Liver (tissue), 3 donors: ENCODE measurements around the gene CLCN5.

ENCODE experiments used
- ATF3 ChIP-seq: IDR thresholded peaks from 2 replicates; pipeline ENCODE4 v1.6.1; 2016; ENCODE audit warnings: antibody characterized with exemption
- FOXA2 ChIP-seq: IDR thresholded peaks from 2 replicates; pipeline ENCODE4 v1.6.1; 2016; ENCODE audit warnings: antibody characterized with exemption
- GABPA ChIP-seq, 2 donors: IDR thresholded peaks in 1 of 2; conservative IDR thresholded peaks in 1 of 2; 2 replicates each; pipeline ENCODE4 v1.6.1; 2016; ENCODE audit warnings: antibody characterized with exemption in 2 of 2, mild to moderate bottlenecking in 1 of 2, moderate library complexity in 1 of 2
- HNF4G ChIP-seq: IDR thresholded peaks from 2 replicates; pipeline ENCODE4 v1.6.1; 2016; ENCODE audit warnings: antibody characterized with exemption
- NR2F2 ChIP-seq: IDR thresholded peaks from 2 replicates; pipeline ENCODE4 v1.6.1; 2016; ENCODE audit warnings: antibody characterized with exemption
- RAD21 ChIP-seq, 2 donors: IDR thresholded peaks; 2 replicates each; pipeline ENCODE4 v1.6.1; 2016; ENCODE audit warnings: antibody characterized with exemption in 2 of 2, mild to moderate bottlenecking in 2 of 2
- REST ChIP-seq: IDR thresholded peaks from 2 replicates; pipeline ENCODE4 v1.6.1; 2016; ENCODE audit warnings: antibody characterized with exemption, mild to moderate bottlenecking
- RXRA ChIP-seq, 2 donors: IDR thresholded peaks; 2 replicates each; pipeline ENCODE4 v1.6.1; 2017 to 2018; ENCODE audit warnings: antibody characterized with exemption in 2 of 2, mild to moderate bottlenecking in 1 of 2
- SP1 ChIP-seq: IDR thresholded peaks from 2 replicates; pipeline ENCODE4 v1.6.1; 2018; ENCODE audit warnings: antibody characterized with exemption, mild to moderate bottlenecking
- TAF1 ChIP-seq: conservative IDR thresholded peaks from 2 replicates; pipeline ENCODE4 v1.6.1; 2016; ENCODE audit warnings: antibody characterized with exemption, mild to moderate bottlenecking
- YY1 ChIP-seq: IDR thresholded peaks from 2 replicates; pipeline ENCODE4 v1.6.1; 2016; ENCODE audit warnings: antibody characterized with exemption, mild to moderate bottlenecking
- TF ChIP-seq, protein P1 (sequence below): fragments of 150-350 bp; IDR thresholded peaks from 2 replicates; pipeline ENCODE4 v1.5.1; 2017; ENCODE audit warnings: improper control_type of control experiment, low read depth, low read length; ENCODE audit not compliant: missing input control
- TF ChIP-seq, protein P2 (sequence below): IDR thresholded peaks from 2 replicates; pipeline ENCODE4 v1.6.1; 2016; ENCODE audit warnings: antibody characterized with exemption
- donor health status: healthy.
- donor health status: healthy.

DNA sequence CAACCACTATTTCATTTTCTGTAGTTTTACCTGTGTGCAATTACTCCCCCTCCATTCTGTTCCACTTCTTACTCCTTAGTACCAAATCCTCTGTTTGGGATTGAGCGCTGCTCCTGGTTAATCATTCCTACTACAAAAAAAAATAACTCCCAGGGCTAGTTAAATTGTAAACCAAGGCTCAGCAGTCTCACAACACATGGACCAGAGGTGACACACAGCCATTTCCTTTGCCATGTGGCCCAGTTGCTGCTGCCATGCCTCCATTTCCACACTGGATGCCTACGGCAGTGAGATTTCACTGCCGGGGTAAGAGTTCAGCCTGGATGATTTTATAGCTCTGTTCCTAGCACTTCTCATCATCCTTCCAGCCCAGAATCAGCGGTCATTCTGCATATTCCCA is 171.2 kb downstream of the CLCN5 start:
- TF ChIP-seq YY1, result peak; percentile 88
- TF ChIP-seq, protein P1, sequence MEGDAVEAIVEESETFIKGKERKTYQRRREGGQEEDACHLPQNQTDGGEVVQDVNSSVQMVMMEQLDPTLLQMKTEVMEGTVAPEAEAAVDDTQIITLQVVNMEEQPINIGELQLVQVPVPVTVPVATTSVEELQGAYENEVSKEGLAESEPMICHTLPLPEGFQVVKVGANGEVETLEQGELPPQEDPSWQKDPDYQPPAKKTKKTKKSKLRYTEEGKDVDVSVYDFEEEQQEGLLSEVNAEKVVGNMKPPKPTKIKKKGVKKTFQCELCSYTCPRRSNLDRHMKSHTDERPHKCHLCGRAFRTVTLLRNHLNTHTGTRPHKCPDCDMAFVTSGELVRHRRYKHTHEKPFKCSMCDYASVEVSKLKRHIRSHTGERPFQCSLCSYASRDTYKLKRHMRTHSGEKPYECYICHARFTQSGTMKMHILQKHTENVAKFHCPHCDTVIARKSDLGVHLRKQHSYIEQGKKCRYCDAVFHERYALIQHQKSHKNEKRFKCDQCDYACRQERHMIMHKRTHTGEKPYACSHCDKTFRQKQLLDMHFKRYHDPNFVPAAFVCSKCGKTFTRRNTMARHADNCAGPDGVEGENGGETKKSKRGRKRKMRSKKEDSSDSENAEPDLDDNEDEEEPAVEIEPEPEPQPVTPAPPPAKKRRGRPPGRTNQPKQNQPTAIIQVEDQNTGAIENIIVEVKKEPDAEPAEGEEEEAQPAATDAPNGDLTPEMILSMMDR, result no peak
- TF ChIP-seq TAF1, result no peak
- TF ChIP-seq REST, result no peak
- TF ChIP-seq SP1, result peak; percentile 13
- no peak for TF ChIP-seq FOXA2
- TF ChIP-seq ATF3, result no peak
- TF ChIP-seq RXRA (IDR thresholded peaks at IDR 0.05), result peak in 1 of 2 donors; percentile 5
- TF ChIP-seq NR2F2, result no peak
- TF ChIP-seq HNF4G, result no peak
- TF ChIP-seq, protein P2, sequence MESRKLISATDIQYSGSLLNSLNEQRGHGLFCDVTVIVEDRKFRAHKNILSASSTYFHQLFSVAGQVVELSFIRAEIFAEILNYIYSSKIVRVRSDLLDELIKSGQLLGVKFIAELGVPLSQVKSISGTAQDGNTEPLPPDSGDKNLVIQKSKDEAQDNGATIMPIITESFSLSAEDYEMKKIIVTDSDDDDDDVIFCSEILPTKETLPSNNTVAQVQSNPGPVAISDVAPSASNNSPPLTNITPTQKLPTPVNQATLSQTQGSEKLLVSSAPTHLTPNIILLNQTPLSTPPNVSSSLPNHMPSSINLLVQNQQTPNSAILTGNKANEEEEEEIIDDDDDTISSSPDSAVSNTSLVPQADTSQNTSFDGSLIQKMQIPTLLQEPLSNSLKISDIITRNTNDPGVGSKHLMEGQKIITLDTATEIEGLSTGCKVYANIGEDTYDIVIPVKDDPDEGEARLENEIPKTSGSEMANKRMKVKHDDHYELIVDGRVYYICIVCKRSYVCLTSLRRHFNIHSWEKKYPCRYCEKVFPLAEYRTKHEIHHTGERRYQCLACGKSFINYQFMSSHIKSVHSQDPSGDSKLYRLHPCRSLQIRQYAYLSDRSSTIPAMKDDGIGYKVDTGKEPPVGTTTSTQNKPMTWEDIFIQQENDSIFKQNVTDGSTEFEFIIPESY, result no peak
- no peak for TF ChIP-seq GABPA (IDR thresholded peaks at IDR 0.05 in 1 of 2, conservative IDR thresholded peaks at IDR 0.05 in 1 of 2)
- TF ChIP-seq RAD21 (IDR thresholded peaks at IDR 0.05), result peak in 1 of 2 donors; percentile 44
